ENCODE measurements around the gene DCC. TPM values are rescaled to one million over a fixed set of nuclear protein-coding genes. Genes with fewer than 3 reads are reported as not detected.

The DCC gene
- total RNA-seq, 1 experiment from 2014 or later = not detected

- no peak overlapping the region for H3K27ac ChIP-seq
- H4K20me1 ChIP-seq (ENCODE audit: insufficient read depth) = no peaks in the 10 kb centered on the region
- POLR2A ChIA-PET (ENCODE audit: unreplicated experiment) = no interaction called here
- no peak overlapping the region for H3K4me3 ChIP-seq
- no peak overlapping the region for H2AFZ ChIP-seq
- H3K9me3 ChIP-seq (ENCODE audit: insufficient read depth, low read depth) = no peaks in the 10 kb centered on the region
- CTCF ChIA-PET = no interaction called here
- intact Hi-C loops (cut with micrococcal nuclease; ENCODE audit: unreplicated experiment) = no loop called here
- DNase-seq = no peak
- no TSS peak for BruUV-seq (replicated peaks)
- H3K4me1 ChIP-seq (replicated peaks; ENCODE audit: insufficient read depth) = no peaks in the 10 kb centered on the region
- H3K9me2 ChIP-seq (ENCODE audit: insufficient read depth) = no peaks in the 10 kb centered on the region; the same call in 1 of the 2 replicates
- no peak overlapping the region for H3K4me2 ChIP-seq
- H3K27me3 ChIP-seq (ENCODE audit: insufficient read depth, low read depth) = 0 out of 2 replicates have a peak, but pooled peaks cover 6% of the 10 kb centered on the region
- TF ChIP-seq EZH2 (IDR thresholded peaks at IDR 0.05; ENCODE audit: low read depth) (no peak), CTCF (conservative IDR thresholded peaks at IDR 0.05) (no peak)
- no peaks in the 10 kb centered on the region for H3K79me2 ChIP-seq (ENCODE audit: low read depth)
- no peaks in the 10 kb centered on the region for H3F3A ChIP-seq (ENCODE audit: insufficient read depth, low read depth)
- no peaks in the 10 kb centered on the region for H3K36me3 ChIP-seq (ENCODE audit: low read depth)
Observed at GRCh38 chr18:53360501-53361443, 1020.8 kb downstream of the DCC start.

- CTCF ChIA-PET = no interaction called here
- H2AFZ ChIP-seq = no peak overlapping the region
Observed at GRCh38 chr18:53375621-53376020, 1035.6 kb downstream of the DCC start.

GRCh38 chr18:53380063-53380639 lies 1040.2 kb downstream of the DCC start:
- H3K4me2 ChIP-seq = no peak overlapping the region
- CTCF ChIA-PET = no interaction called here
- POLR2A ChIA-PET (ENCODE audit: unreplicated experiment) = no interaction called here

More at GRCh38 chr18:53375621-53376020, 1035.6 kb downstream of the DCC start:
- BruUV-seq (replicated peaks) = no TSS peak
- DNase-seq = no peak
- Histone ChIP-seq H3K9me2 (ENCODE audit: insufficient read depth) (no peaks in the 10 kb centered on the region), H4K20me1 (ENCODE audit: insufficient read depth) (no peaks in the 10 kb centered on the region), H3K27me3 (ENCODE audit: insufficient read depth, low read depth) (peaks cover 11% of the 10 kb centered on the region; the same call in 1 of the 2 replicates), H3K9me3 (ENCODE audit: insufficient read depth, low read depth) (no peaks in the 10 kb centered on the region), H3K4me3 (no peak overlapping the region), H3F3A (ENCODE audit: insufficient read depth, low read depth) (no peaks in the 10 kb centered on the region), H3K4me2 (no peak overlapping the region), H3K79me2 (ENCODE audit: low read depth) (no peaks in the 10 kb centered on the region), H3K27ac (no peak overlapping the region), H3K36me3 (ENCODE audit: low read depth) (no peaks in the 10 kb centered on the region), H3K4me1 (replicated peaks; ENCODE audit: insufficient read depth) (no peaks in the 10 kb centered on the region)
- POLR2A ChIA-PET (ENCODE audit: unreplicated experiment) = no interaction called here
- intact Hi-C loops (cut with micrococcal nuclease; ENCODE audit: unreplicated experiment) = no loop called here
- no peak for TF ChIP-seq EZH2 (IDR thresholded peaks at IDR 0.05; ENCODE audit: low read depth)
- no peak for TF ChIP-seq CTCF (conservative IDR thresholded peaks at IDR 0.05)

More at GRCh38 chr18:53380063-53380639, 1040.2 kb downstream of the DCC start:
- Histone ChIP-seq H3K9me3 (ENCODE audit: insufficient read depth, low read depth) (no peaks in the 10 kb centered on the region), H3K36me3 (ENCODE audit: low read depth) (no peaks in the 10 kb centered on the region), H3K9me2 (ENCODE audit: insufficient read depth) (no peaks in the 10 kb centered on the region), H3K27me3 (ENCODE audit: insufficient read depth, low read depth) (peaks cover 11% of the 10 kb centered on the region; the same call in 1 of the 2 replicates), H3K4me3 (no peak overlapping the region), H3K4me1 (replicated peaks; ENCODE audit: insufficient read depth) (no peaks in the 10 kb centered on the region), H3K27ac (no peak overlapping the region), H3K79me2 (ENCODE audit: low read depth) (no peaks in the 10 kb centered on the region), H2AFZ (no peak overlapping the region), H4K20me1 (ENCODE audit: insufficient read depth) (no peaks in the 10 kb centered on the region; the same call in 1 of the 2 replicates), H3F3A (ENCODE audit: insufficient read depth, low read depth) (no peaks in the 10 kb centered on the region)
- DNase-seq = no peak
- BruUV-seq (replicated peaks) = no TSS peak
- peak; percentile 51 for TF ChIP-seq CTCF (conservative IDR thresholded peaks at IDR 0.05)
- TF ChIP-seq EZH2 (IDR thresholded peaks at IDR 0.05; ENCODE audit: low read depth) = no peak
- intact Hi-C loops (cut with micrococcal nuclease; ENCODE audit: unreplicated experiment) = no loop called here

Data from PC-9 (cell line).